ENCODE data around the gene ADGRD2. TPM values are rescaled to one million over a fixed set of nuclear protein-coding genes. Genes with fewer than 3 reads are reported as not detected.

The ADGRD2 gene, protein sequence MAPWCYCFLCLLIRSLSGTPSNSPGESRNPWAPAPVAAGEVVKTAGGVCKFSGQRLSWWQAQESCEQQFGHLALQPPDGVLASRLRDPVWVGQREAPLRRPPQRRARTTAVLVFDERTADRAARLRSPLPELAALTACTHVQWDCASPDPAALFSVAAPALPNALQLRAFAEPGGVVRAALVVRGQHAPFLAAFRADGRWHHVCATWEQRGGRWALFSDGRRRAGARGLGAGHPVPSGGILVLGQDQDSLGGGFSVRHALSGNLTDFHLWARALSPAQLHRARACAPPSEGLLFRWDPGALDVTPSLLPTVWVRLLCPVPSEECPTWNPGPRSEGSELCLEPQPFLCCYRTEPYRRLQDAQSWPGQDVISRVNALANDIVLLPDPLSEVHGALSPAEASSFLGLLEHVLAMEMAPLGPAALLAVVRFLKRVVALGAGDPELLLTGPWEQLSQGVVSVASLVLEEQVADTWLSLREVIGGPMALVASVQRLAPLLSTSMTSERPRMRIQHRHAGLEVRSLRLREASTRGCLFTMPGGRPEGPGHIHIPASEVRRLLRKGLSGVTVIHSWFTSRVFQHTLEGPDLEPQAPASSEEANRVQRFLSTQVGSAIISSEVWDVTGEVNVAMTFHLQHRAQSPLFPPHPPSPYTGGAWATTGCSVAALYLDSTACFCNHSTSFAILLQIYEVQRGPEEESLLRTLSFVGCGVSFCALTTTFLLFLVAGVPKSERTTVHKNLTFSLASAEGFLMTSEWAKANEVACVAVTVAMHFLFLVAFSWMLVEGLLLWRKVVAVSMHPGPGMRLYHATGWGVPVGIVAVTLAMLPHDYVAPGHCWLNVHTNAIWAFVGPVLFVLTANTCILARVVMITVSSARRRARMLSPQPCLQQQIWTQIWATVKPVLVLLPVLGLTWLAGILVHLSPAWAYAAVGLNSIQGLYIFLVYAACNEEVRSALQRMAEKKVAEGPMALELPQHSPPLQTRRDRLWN
- total RNA-seq = not detected in 2 replicates

DNA sequence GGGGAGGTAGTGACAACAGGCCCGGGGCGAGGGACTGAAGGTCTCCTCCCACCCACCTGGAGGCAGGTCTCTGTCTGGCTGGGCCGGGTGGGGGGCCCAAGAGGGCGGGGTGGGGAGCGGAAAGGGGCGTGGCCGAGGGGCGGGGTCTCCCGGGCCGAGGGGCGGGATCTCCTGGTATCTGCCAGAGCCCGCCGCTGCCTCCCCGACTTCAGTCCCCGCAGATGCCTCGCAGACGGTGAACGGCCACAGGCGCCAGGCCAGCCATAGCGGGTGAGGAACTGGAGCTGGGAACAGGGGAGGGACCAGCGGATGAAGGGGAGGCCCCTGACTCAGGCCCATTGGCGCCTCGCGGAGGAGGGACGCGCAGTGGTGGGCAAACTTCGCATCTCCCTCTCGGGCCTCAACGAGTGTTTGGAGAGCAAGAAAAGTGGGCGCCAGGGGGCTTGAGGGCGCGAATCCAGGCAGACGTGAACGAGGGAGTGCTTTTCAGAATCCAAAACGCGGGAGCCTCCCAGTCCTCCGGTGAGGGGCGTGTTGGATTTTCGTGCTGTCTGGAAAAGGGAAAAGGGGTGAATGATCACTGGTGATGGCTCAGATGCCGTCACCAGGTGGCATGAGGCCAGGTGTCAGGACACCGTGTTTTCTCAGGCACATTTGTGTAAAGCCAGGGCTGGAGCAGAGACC is at the start of gene ADGRD2:
TSS of gene ADGRD2 (plus strand) at position 211 of the 684 bp plus-strand sequence. CDS start 1,216 bp downstream, outside the sequence.

DNA sequence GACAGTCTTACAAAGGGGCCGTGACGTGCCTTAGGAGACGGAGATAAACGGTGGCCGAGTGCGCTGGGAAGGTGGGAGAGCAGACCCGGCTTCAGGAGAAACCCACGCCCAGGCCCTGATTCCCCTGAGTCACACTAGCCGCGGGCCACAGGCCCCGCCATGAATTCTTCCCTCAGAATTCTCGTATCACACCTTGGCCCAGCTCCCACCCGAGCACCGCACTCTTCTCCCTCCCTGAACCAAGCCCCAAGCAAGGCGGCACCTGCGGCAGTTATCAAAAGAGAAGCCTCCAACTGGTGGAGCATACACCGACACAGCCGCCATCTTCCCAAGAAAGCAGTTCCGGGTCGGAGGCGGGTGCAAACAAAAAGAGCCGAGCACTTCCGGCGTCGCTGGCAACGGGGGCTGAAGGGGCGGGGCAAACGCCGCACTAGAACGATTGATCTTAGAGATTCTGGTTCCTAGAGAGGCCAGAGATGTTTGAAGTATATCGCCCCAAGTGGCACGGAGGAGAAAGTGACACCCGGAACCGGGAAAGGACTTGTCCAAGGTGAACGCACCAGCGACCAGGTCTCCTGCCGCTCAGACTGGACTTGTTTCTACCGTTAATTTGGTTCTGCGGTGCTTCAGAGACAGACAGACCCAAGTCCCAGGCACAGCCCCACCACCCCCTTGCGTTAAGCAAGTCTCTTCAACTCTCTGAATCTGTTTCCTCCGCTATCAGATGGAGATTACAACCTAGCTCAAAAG is 35.0 kb upstream of the ADGRD2 start, which contains the start of gene PSMB7:
TSS of gene PSMB7 (minus strand) at position 341 of the 750 bp plus-strand sequence. CDS start at position 324, 17 bp downstream.

DNA sequence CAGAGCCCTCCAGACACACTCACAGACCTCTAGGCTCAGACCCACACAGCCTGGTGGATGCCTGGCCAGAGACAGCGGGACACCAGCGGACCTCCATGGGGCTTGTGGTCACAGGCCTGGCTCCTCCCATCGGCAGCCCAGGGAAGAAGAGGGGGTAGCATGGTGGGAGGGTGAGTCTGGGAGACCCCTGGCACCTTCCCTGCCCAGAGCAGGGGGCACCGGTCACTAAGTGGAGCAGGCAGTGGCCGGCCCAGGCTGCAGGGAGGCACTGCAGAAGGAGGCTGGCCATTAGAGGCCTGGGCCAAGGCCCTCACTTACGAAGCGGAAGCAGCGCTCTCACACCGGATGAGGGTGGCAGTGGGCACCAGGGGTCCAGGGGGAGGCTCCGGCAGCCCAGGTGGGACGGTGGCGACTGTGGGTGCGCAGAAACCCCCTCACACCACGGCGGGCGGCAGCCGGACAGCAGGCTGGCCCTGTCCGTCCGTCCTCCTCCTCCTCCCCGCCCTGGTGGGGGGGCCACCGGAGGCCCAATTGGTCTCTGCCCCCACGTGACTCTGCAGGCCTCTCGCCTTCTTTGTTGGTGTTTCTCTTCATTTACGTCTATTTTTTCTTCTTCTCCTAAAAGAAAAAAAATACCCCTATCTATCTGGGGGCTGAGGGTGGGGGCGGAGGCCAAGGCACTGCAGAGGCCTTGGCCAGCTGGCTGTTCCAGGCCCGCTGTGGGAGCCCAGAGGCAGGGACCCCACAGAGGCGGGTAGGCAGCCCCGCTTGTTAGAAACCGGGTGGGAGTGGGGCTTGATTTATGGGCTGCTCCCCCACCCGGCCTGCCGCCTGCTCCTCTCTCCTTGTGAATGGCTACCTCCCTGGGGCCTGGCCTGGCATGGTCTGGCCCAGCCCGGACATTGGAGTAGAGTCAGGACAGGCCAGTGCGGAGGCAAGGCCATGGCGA is 57.0 kb downstream of the ADGRD2 start, which contains the start of gene NR5A1:
TSS of gene NR5A1 (minus strand) at position 469 of the 949 bp plus-strand sequence. CDS start 4,004 bp downstream, outside the sequence.

Other genes starting within 250 kb of the ADGRD2 start
- gene NEK6, start 192.5 kb upstream of the ADGRD2 start, total RNA-seq = 38.9 and 41.0 TPM in 2 replicates
- gene PSMB7, start 35.0 kb upstream of the ADGRD2 start, total RNA-seq = 251 and 305 TPM in 2 replicates
- not detected in 2 replicates for gene NR5A1, start 56.9 kb downstream of the ADGRD2 start, total RNA-seq